ENCODE data around the gene TMEM44. TPM values are rescaled to one million over a fixed set of nuclear protein-coding genes. Genes with fewer than 3 reads are reported as not detected.

TMEM44 gene
- total and polyA plus RNA-seq, 2 donors (not counting 3 experiments of a cell fraction or from before 2014, with no cell fraction given): 93.8 to 125 TPM

DNA sequence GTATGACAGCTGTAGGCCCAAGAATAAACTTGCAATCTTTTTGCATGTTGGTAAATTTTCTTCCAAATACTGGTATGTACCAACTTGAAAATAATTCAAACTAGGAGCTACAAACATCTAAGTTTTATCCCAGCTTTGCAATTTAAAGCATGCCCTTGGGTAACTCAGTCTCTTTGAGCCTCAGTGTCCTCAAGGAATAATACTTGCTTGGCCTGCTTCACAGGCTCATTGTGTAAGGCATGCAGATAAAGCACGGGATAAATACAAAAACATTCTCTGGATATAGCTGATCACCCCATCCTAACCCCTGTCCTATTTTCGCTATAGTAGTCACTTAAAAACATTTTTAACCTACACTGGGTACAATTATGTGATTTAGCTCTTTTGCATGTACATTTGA is 9.6 kb upstream of the TMEM44 start:
- no peak for FAIRE-seq
- H3K27ac ChIP-seq (ENCODE audit: insufficient read depth, low read depth, low read length): no peak overlapping the region
- peaks cover 2 to 17% of the 10 kb centered on the region in 2 experiments for H3K36me3 ChIP-seq (ENCODE audit: control insufficient read depth in 2 of 2, extremely low read depth in 1 of 2, insufficient read depth in 2 of 2, low read length in 2 of 2)
- TF ChIP-seq FOS (IDR thresholded peaks at IDR 0.05; ENCODE audit: borderline replicate concordance, insufficient read depth, low read length) (no peak), POLR2A (IDR thresholded peaks at IDR 0.05; ENCODE audit: low read depth, low read length) (no peak), GATA2 (IDR thresholded peaks at IDR 0.05; ENCODE audit: insufficient read depth, insufficient read length, low read depth, low read length) (no peak), MYC (IDR thresholded peaks at IDR 0.05; ENCODE audit: low read depth, low read length) (no peak), POLR2AphosphoS5 (IDR thresholded peaks at IDR 0.05; ENCODE audit: insufficient read depth, low read depth, low read length) (no peak), JUN (IDR thresholded peaks at IDR 0.05; ENCODE audit: borderline replicate concordance, insufficient read depth, insufficient read length, low read depth) (no peak), EZH2 (IDR thresholded peaks at IDR 0.05; ENCODE audit: borderline replicate concordance, low read depth, low read length, severe bottlenecking) (no peak)
- TF ChIP-seq, protein P1, sequence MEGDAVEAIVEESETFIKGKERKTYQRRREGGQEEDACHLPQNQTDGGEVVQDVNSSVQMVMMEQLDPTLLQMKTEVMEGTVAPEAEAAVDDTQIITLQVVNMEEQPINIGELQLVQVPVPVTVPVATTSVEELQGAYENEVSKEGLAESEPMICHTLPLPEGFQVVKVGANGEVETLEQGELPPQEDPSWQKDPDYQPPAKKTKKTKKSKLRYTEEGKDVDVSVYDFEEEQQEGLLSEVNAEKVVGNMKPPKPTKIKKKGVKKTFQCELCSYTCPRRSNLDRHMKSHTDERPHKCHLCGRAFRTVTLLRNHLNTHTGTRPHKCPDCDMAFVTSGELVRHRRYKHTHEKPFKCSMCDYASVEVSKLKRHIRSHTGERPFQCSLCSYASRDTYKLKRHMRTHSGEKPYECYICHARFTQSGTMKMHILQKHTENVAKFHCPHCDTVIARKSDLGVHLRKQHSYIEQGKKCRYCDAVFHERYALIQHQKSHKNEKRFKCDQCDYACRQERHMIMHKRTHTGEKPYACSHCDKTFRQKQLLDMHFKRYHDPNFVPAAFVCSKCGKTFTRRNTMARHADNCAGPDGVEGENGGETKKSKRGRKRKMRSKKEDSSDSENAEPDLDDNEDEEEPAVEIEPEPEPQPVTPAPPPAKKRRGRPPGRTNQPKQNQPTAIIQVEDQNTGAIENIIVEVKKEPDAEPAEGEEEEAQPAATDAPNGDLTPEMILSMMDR (IDR thresholded peaks at IDR 0.05; ENCODE audit: extremely low read depth in 1 of 2, insufficient read depth in 1 of 2, low read depth in 1 of 2, low read length in 2 of 2): no peak
- TF ChIP-seq, protein P2, sequence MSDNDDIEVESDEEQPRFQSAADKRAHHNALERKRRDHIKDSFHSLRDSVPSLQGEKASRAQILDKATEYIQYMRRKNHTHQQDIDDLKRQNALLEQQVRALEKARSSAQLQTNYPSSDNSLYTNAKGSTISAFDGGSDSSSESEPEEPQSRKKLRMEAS (IDR thresholded peaks at IDR 0.05; ENCODE audit: insufficient read depth, insufficient read length): no peak
- DNase-seq (ENCODE audit: low read depth, low spot score): no peak
- no peaks in the 10 kb centered on the region for H3K9me1 ChIP-seq (replicated peaks; ENCODE audit: control insufficient read depth, extremely low read depth, insufficient read depth, low read length)
- CTCF ChIA-PET: interaction anchor here (0.9 to 1.9 kb wide), 4 partner anchors 9 to 29 kb away, joined by 4 to 14 read pairs (median 6); partner anchors contain the start of genes LSG1 and TMEM44
- dilution Hi-C loops (cut with MboI; ENCODE audit: extremely low pct_ligation_motif_present, low sequenced_read_pairs) (no loop called here), intact Hi-C loops (cut with micrococcal nuclease) (no loop called here)
- peaks cover 33% of the 10 kb centered on the region for H3K4me1 ChIP-seq (ENCODE audit: control insufficient read depth, extremely low read depth, insufficient read depth, low read length)
- no TSS peak for BruUV-seq (replicated peaks)
- H3K27me3 ChIP-seq (ENCODE audit: control insufficient read depth in 2 of 2, insufficient read depth in 2 of 2, low read length in 2 of 2): no peaks in the 10 kb centered on the region
- H3K79me2 ChIP-seq (ENCODE audit: control insufficient read depth, insufficient read depth, low read length): no peaks in the 10 kb centered on the region
- H3K9me3 ChIP-seq (replicated peaks; ENCODE audit: control insufficient read depth, insufficient read depth, low read length): no peaks in the 10 kb centered on the region
- H3K4me2 ChIP-seq (ENCODE audit: insufficient read depth, low read length): no peak overlapping the region
- H2AFZ ChIP-seq (ENCODE audit: low read depth, low read length): no peak overlapping the region
- no peak overlapping the region for H3K4me3 ChIP-seq (replicated peaks in 1 of 3; ENCODE audit: insufficient read depth in 1 of 3, low read depth in 1 of 3, low read length in 3 of 3)
- POLR2A ChIA-PET: no interaction called here
- H4K20me1 ChIP-seq (replicated peaks; ENCODE audit: control insufficient read depth, extremely low read depth, insufficient read depth, low read length): no peaks in the 10 kb centered on the region
- H3K9ac ChIP-seq (replicated peaks; ENCODE audit: extremely low read depth, insufficient read depth, low read length): no peak overlapping the region
